Effector CD8-positive, alpha-beta T cell (primary cell): Measurements from ENCODE around the gene MED13L.

Experiments
- DNase-seq: peaks from one replicate; lab custom pipeline; 2025; lab: John Stamatoyannopoulos, UW

Gene MED13L

GRCh38 chr12:116090516-116090915, 187.0 kb downstream of the MED13L start:
- DNase-seq, result no peak

GRCh38 chr12:116089080-116089479, 188.4 kb downstream of the MED13L start:
- no peak for DNase-seq

- DNase-seq, result no peak
These were observed 189.5 kb downstream of the MED13L start for GRCh38 chr12:116087962-116088361.

- DNase-seq, result no peak
These were observed 190.1 kb downstream of the MED13L start for GRCh38 chr12:116087399-116087798.

- no peak for DNase-seq
These were observed 197.1 kb downstream of the MED13L start for GRCh38 chr12:116080415-116080814.

GRCh38 chr12:116078396-116078795, 199.1 kb downstream of the MED13L start:
- DNase-seq, result no peak

GRCh38 chr12:116077431-116077830, 200.1 kb downstream of the MED13L start:
- DNase-seq, result no peak

GRCh38 chr12:116076399-116076798, 201.1 kb downstream of the MED13L start:
- DNase-seq, result no peak

GRCh38 chr12:116074686-116075085, 202.8 kb downstream of the MED13L start:
- DNase-seq, result no peak

- no peak for DNase-seq
These were observed 205.8 kb downstream of the MED13L start for GRCh38 chr12:116071555-116072230.

GRCh38 chr12:116070444-116070843, 207.0 kb downstream of the MED13L start:
- no peak for DNase-seq

- no peak for DNase-seq
These were observed 207.6 kb downstream of the MED13L start for GRCh38 chr12:116069943-116070342.

- DNase-seq, result no peak
These were observed 208.6 kb downstream of the MED13L start for GRCh38 chr12:116068853-116069252.

- no peak for DNase-seq
These were observed 209.1 kb downstream of the MED13L start for GRCh38 chr12:116068371-116068770.

GRCh38 chr12:116067892-116068291, 209.6 kb downstream of the MED13L start:
- DNase-seq, result no peak

- no peak for DNase-seq
These were observed 210.9 kb downstream of the MED13L start for GRCh38 chr12:116066381-116067230.

- DNase-seq, result no peak
These were observed 211.9 kb downstream of the MED13L start for GRCh38 chr12:116065606-116066005.

GRCh38 chr12:116064493-116064892, 213.0 kb downstream of the MED13L start:
- no peak for DNase-seq

- no peak for DNase-seq
These were observed 214.8 kb downstream of the MED13L start for GRCh38 chr12:116062698-116063097.

GRCh38 chr12:116060764-116061163, 216.7 kb downstream of the MED13L start:
- DNase-seq, result no peak

GRCh38 chr12:116059904-116060303, 217.6 kb downstream of the MED13L start:
- no peak for DNase-seq

GRCh38 chr12:116058574-116058973, 218.9 kb downstream of the MED13L start:
- DNase-seq, result no peak

GRCh38 chr12:116057356-116057755, 220.1 kb downstream of the MED13L start:
- DNase-seq, result no peak
